Uterine smooth muscle cell (primary cell): ENCODE results near the gene GRID2. TPM values are rescaled to one million over a fixed set of nuclear protein-coding genes. Genes with fewer than 3 reads are reported as not detected.

Source experiments
- total RNA-seq: library from RNA; depleted of rRNA; stranded (reverse); fragments of >200 nt; gene quantifications from 2 replicates; pipeline ENCODE4 v1.2.3, GENCODE V29; 2014

Gene GRID2
- 0.11 and 0.37 TPM in 2 replicates for total RNA-seq

GRCh38 chr4:92303621-92304027 lies at the start of gene GRID2:
Gene GRID2 (plus strand): TSS chr4:92303966.

